ENCODE data around the gene KBTBD12.

KBTBD12 gene

GRCh38 chr3:128036119-128036518 lies 121.1 kb downstream of the KBTBD12 start:
- no peak for DNase-seq

Measured in DMS 273 treated with DMSO at 0.1 percent for 48 hours (cell line).